ENCODE data around the gene NTF3.

Gene NTF3

GRCh38 chr12:5395443-5396271, 36.3 kb upstream of the NTF3 start:
- H3K4me1 ChIP-seq (ENCODE audit: insufficient read depth, low read length, poor library complexity, severe bottlenecking): no peaks in the 10 kb centered on the region
- H3K9ac ChIP-seq (ENCODE audit: low read depth, low read length, poor library complexity, severe bottlenecking): no peak overlapping the region
- no peaks in the 10 kb centered on the region for H3K36me3 ChIP-seq (ENCODE audit: insufficient read depth, low read length)
- H3K27me3 ChIP-seq (ENCODE audit: insufficient read depth, low read length, poor library complexity, severe bottlenecking): no peaks in the 10 kb centered on the region
- H4K20me1 ChIP-seq (ENCODE audit: insufficient read depth, low read length, poor library complexity, severe bottlenecking): no peaks in the 10 kb centered on the region
- no peak overlapping the region for H2AFZ ChIP-seq (ENCODE audit: low read length)
- TF ChIP-seq CTCF (conservative IDR thresholded peaks at IDR 0.05; ENCODE audit: low read length) (no peak), EZH2phosphoT487 (IDR thresholded peaks at IDR 0.05; ENCODE audit: borderline replicate concordance) (no peak)
- H3F3A ChIP-seq (ENCODE audit: low read depth): no peaks in the 10 kb centered on the region
- no peaks in the 10 kb centered on the region for H3K9me3 ChIP-seq (ENCODE audit: insufficient read depth, low read depth, low read length)
- H3K4me3 ChIP-seq (ENCODE audit: low read length, poor library complexity, severe bottlenecking): no peak overlapping the region
- H3K4me2 ChIP-seq (ENCODE audit: low read depth, low read length, poor library complexity, severe bottlenecking): no peak overlapping the region
- no peaks in the 10 kb centered on the region for H3K79me2 ChIP-seq (ENCODE audit: insufficient read depth, low read length)
- H3K9me2 ChIP-seq (replicated peaks; ENCODE audit: low read depth, low read length): no peaks in the 10 kb centered on the region

DNA sequence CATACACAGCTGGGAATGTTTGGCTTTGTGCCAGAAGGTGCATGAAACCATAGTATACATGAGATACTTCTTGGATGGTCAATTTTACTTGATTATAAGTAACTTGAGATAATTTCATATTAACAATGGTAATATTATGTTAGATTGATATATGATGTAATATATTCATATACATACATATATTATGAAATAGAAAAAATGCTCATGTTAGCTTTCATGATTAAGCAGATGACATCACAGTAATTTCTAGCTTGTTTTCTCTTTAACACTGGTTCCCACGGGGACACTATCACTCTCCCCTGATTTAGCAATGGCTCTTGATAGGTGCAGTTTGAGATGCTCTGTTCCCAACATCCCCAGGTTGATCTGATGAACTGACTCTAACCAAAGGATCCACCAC, 35.4 kb upstream of the NTF3 start:
- Histone ChIP-seq H3K79me2 (ENCODE audit: insufficient read depth, low read length) (no peaks in the 10 kb centered on the region), H3K4me1 (ENCODE audit: insufficient read depth, low read length, poor library complexity, severe bottlenecking) (no peaks in the 10 kb centered on the region)

DNA sequence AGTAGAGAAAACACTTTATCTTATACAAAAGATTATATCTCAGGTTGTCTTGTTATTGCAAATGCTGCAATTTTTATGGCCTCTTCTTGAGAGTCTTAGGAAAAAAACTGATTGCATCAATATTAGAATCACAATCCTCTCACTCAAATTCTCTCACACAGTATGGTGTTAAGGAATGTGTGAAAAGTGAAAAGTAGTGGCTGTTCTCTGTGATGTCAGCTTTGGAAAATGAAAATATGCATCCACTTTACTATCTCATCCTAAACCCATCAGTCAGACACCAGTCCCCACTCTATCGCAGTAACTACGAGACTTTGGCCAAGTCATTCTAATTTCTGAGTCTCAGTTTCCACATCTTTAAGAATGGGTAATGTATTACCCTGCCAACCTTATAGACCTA, 32.6 kb upstream of the NTF3 start:
- no peaks in the 10 kb centered on the region for H3K79me2 ChIP-seq (ENCODE audit: insufficient read depth, low read length)
- no peaks in the 10 kb centered on the region for H3K27me3 ChIP-seq (ENCODE audit: insufficient read depth, low read length, poor library complexity, severe bottlenecking)
- no peaks in the 10 kb centered on the region for H3K9me2 ChIP-seq (replicated peaks; ENCODE audit: low read depth, low read length)
- H3K9me3 ChIP-seq (ENCODE audit: insufficient read depth, low read depth, low read length): no peaks in the 10 kb centered on the region
- H3K9ac ChIP-seq (ENCODE audit: low read depth, low read length, poor library complexity, severe bottlenecking): no peak overlapping the region
- H3K36me3 ChIP-seq (ENCODE audit: insufficient read depth, low read length): no peaks in the 10 kb centered on the region
- H2AFZ ChIP-seq (ENCODE audit: low read length): no peak overlapping the region
- TF ChIP-seq CTCF (conservative IDR thresholded peaks at IDR 0.05; ENCODE audit: low read length) (no peak), EZH2phosphoT487 (IDR thresholded peaks at IDR 0.05; ENCODE audit: borderline replicate concordance) (no peak)
- no peak overlapping the region for H3K4me2 ChIP-seq (ENCODE audit: low read depth, low read length, poor library complexity, severe bottlenecking)
- no peaks in the 10 kb centered on the region for H4K20me1 ChIP-seq (ENCODE audit: insufficient read depth, low read length, poor library complexity, severe bottlenecking)
- no peaks in the 10 kb centered on the region for H3F3A ChIP-seq (ENCODE audit: low read depth)
- H3K4me3 ChIP-seq (ENCODE audit: low read length, poor library complexity, severe bottlenecking): no peak overlapping the region
- no peaks in the 10 kb centered on the region for H3K4me1 ChIP-seq (ENCODE audit: insufficient read depth, low read length, poor library complexity, severe bottlenecking)

More for the DNA sequence above, 35.4 kb upstream of the NTF3 start:
- Histone ChIP-seq H3K4me2 (ENCODE audit: low read depth, low read length, poor library complexity, severe bottlenecking) (no peak overlapping the region), H4K20me1 (ENCODE audit: insufficient read depth, low read length, poor library complexity, severe bottlenecking) (no peaks in the 10 kb centered on the region), H3K4me3 (ENCODE audit: low read length, poor library complexity, severe bottlenecking) (no peak overlapping the region), H3K9ac (ENCODE audit: low read depth, low read length, poor library complexity, severe bottlenecking) (no peak overlapping the region), H3K9me3 (ENCODE audit: insufficient read depth, low read depth, low read length) (no peaks in the 10 kb centered on the region), H3K27me3 (ENCODE audit: insufficient read depth, low read length, poor library complexity, severe bottlenecking) (no peaks in the 10 kb centered on the region), H3K9me2 (replicated peaks; ENCODE audit: low read depth, low read length) (no peaks in the 10 kb centered on the region), H3F3A (ENCODE audit: low read depth) (no peaks in the 10 kb centered on the region), H2AFZ (ENCODE audit: low read length) (no peak overlapping the region), H3K36me3 (ENCODE audit: insufficient read depth, low read length) (no peaks in the 10 kb centered on the region)
- TF ChIP-seq EZH2phosphoT487 (IDR thresholded peaks at IDR 0.05; ENCODE audit: borderline replicate concordance): no peak
- TF ChIP-seq CTCF (conservative IDR thresholded peaks at IDR 0.05; ENCODE audit: low read length): no peak

All from Loucy (cell line).